Adrenal gland (tissue), 12 donors: ENCODE measurements around the gene YWHAB. TPM values are rescaled to one million over a fixed set of nuclear protein-coding genes. Genes with fewer than 3 reads are reported as not detected.
"Not testable (repeated sequence)": the region's sequence is repeated elsewhere in the genome, so short reads cannot be mapped to it uniquely, and the experiment has no call there.

Source experiments
- DNase-seq, 7 donors: peaks; one replicate each; pipeline ENCODE4 v3.0.0-alpha.2; 2019 to 2020
- H3K27ac ChIP-seq, 5 donors: fragments of 200-600 bp; sonication (generic) in 4 of 5; 1 replicate in 3 of 5; 2 replicates in 2 of 5; pipeline versions ENCODE4 v1.5.1 to v1.8.0; 2016 to 2020; ENCODE audit warnings: mild to moderate bottlenecking in 1 of 5
- H3K27me3 ChIP-seq: fragments of 200-600 bp; 2 replicates; pipeline ENCODE4 v1.8.0; 2021
- H3K36me3 ChIP-seq, 2 donors: fragments of 200-600 bp; replicated peaks in 1 of 2; 1 replicate in 1 of 2; 2 replicates in 1 of 2; pipeline versions ENCODE4 v1.5.1 to v1.8.0; 2018 to 2022
- H3K4me1 ChIP-seq, 2 donors: fragments of 200-600 bp; replicated peaks in 1 of 2; 1 replicate in 1 of 2; 2 replicates in 1 of 2; pipeline versions ENCODE4 v1.5.1 to v1.8.0; 2018 to 2021
- H3K4me3 ChIP-seq, 4 donors: fragments of 200-600 bp; sonication (generic) in 3 of 4; one replicate each; pipeline ENCODE4 v1.5.1; 2016 to 2018
- H3K9me3 ChIP-seq, 3 donors: fragments of 200-600 bp; sonication (generic) in 1 of 3; replicated peaks in 1 of 3; 1 replicate in 2 of 3; 2 replicates in 1 of 3; pipeline versions ENCODE4 v1.5.1 to v1.8.0; 2016 to 2021
- CTCF ChIP-seq, 6 experiments: fragments of 450-650 bp in 4 of 6; fragments of 200-600 bp in 2 of 6; sonication (generic) in 1 of 6; IDR thresholded peaks; 1 replicate in 5 of 6; 2 replicates in 1 of 6; pipeline versions ENCODE4 v1.5.1 to v1.8.0; 2016 to 2021; ENCODE audit warnings: antibody characterized with exemption in 6 of 6, mild to moderate bottlenecking in 2 of 6, moderate library complexity in 1 of 6
- POLR2A ChIP-seq, 2 donors: fragments of 450-650 bp; IDR thresholded peaks; one replicate each; pipeline ENCODE4 v1.6.1; 2017; ENCODE audit warnings: antibody characterized with exemption in 2 of 2, mild to moderate bottlenecking in 2 of 2, moderate library complexity in 1 of 2
- WGBS, 4 donors: extraction: QIAGEN DNeasy Blood & Tissue Kit in 2 of 4; methylation state at CpG; one replicate each; pipeline versions ENCODE4 v1.1.5 to v1.1.7; 2013 to 2017; 5-methylcytosine and 5-hydroxymethylcytosine counted together
- intact Hi-C, 2 donors: fragments of 100-400 bp; cut with DNase I; formaldehyde crosslinking; loops; one replicate each; pipeline versions ENCODE4 v1.14.1 to v1.15.0; 2022 to 2023
- polyA plus RNA-seq, 3 donors: library from polyadenylated mRNA; stranded (reverse); fragments of 200-250 nt in 2 of 3; fragments of 350-450 nt in 1 of 3; fragmentation: Illumina TruSeq in 1 of 3; extraction: RNeasy Lipid Tissue Mini Kit (QIAGEN cat#74804) in 1 of 3; gene quantifications; one replicate each; pipeline ENCODE4 v1.2.3, GENCODE V29; 2013 to 2014
- total RNA-seq, 9 donors: library from RNA; depleted of rRNA in 4 of 9; stranded (reverse); fragments of >200 nt in 4 of 9; fragments of 120-200 nt in 1 of 9; fragmentation: NEBNext Ultra II Directional in 1 of 9; extraction: Animal tissue kit (Norgen Biotek cat#: 25700) in 1 of 9; gene quantifications; one replicate each; pipeline versions ENCODE4 v1.1.0 to v1.2.4, GENCODE V29; 2013 to 2023
- donor health status: healthy with polysubstance abuse.
- donor health status: Bipolar disorder and iron deficiency.
- donor health status: DM: yes; HTN: yes; CAD: no.
- donor health status: DM: no; HTN: no; CAD: no.
- donor health status: DM: no; HTN: no; CAD: no.
- donor health status: DM: yes; HTN: yes; CAD: no.

The YWHAB gene
- total and polyA plus RNA-seq, 12 donors, result 53.1 to 293 (median 143) TPM

DNA sequence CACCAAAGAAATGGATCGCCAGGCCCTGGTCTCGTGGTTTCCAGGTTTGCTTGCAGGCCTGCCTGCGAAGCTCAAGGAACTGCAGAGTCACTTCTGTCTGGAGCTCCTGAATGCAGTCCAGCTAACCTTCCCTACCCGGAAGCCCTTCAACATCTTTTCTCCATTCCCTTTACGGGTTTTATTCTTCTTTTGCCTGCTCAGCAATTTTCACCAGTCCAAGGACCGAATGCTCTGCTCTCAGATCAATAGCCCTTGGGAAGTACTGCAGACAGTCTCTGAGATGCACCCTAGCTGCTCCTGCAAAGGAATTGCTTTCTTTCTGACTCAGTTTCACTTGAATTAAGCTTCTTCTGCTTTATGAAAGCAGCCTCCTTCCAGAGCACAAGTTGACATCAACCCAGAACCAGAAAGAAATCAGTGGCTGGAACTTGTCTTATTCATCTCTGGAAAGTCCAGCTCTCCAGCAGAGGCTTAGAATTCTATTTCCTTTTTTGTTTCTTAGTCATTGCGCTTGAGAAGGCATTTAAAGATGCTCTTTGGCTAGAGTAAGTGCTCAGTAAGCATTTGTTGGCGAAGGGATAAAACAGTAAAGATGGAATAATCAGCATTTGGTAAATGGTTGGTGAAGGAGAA lies 18.7 kb upstream of the YWHAB start:
- H3K27ac ChIP-seq, result no peak overlapping the region
- intact Hi-C loops, result loop anchor here (2.0 to 5.0 kb wide), 3 partner anchors 115 to 185 kb away; no protein-coding TSS in a partner anchor
- H3K27me3 ChIP-seq, result no peaks in the 10 kb centered on the region
- TF ChIP-seq POLR2A (IDR thresholded peaks at IDR 0.05) (no peak), CTCF (IDR thresholded peaks at IDR 0.05) (no peak)
- H3K4me3 ChIP-seq, result peak overlapping the region in 1 of 4 donors; percentile 23
- DNase-seq, result no peak
- no peaks in the 10 kb centered on the region for H3K36me3 ChIP-seq
- WGBS, 4 donors, result 66 to 76% (median 70%) methylated on average over 8 of the region's 8 CpGs
- peaks cover 0 to 16% of the 10 kb centered on the region in 2 donors for H3K4me1 ChIP-seq
- H3K9me3 ChIP-seq, result no peaks in the 10 kb centered on the region

GRCh38 chr20:44869471-44869870 lies 16.0 kb upstream of the YWHAB start:
- Histone ChIP-seq H3K4me3 (no peak overlapping the region), H3K36me3 (no peaks in the 10 kb centered on the region), H3K4me1 (peaks cover 0 to 5% of the 10 kb centered on the region in 2 donors), H3K9me3 (no peaks in the 10 kb centered on the region), H3K27ac (no peak overlapping the region), H3K27me3 (no peaks in the 10 kb centered on the region)
- intact Hi-C loops, result loop anchor here in 1 of 2 donors (5.0 kb wide), 2 partner anchors 117 to 187 kb away; no protein-coding TSS in a partner anchor
- no peak for DNase-seq
- 70 to 74% (median 72%) methylated on average over 5 of the region's 5 CpGs for WGBS, 4 donors
- TF ChIP-seq POLR2A (IDR thresholded peaks at IDR 0.05), result no peak
- no peak for TF ChIP-seq CTCF (IDR thresholded peaks at IDR 0.05)

GRCh38 chr20:44882360-44882759 lies 3.1 kb upstream of the YWHAB start:
- intact Hi-C loops, result not testable (repeated sequence)

GRCh38 chr20:44883214-44883902 lies 2.1 kb upstream of the YWHAB start:
- no peak for DNase-seq
- 85 to 90% (median 87%) methylated on average over 7 of the region's 7 CpGs for WGBS, 4 donors
- Histone ChIP-seq H3K27me3 (no peaks in the 10 kb centered on the region), H3K4me1 (peaks cover 17 to 24% of the 10 kb centered on the region in 2 donors), H3K27ac (no peak overlapping the region), H3K4me3 (no peak overlapping the region), H3K36me3 (no peaks in the 10 kb centered on the region), H3K9me3 (no peaks in the 10 kb centered on the region)
- TF ChIP-seq POLR2A (IDR thresholded peaks at IDR 0.05), result no peak
- no peak for TF ChIP-seq CTCF (IDR thresholded peaks at IDR 0.05)
- intact Hi-C loops, result no loop called here

More at GRCh38 chr20:44882360-44882759, 3.1 kb upstream of the YWHAB start:
- H3K9me3 ChIP-seq, H3K36me3 ChIP-seq, DNase-seq, H3K27ac ChIP-seq, H3K27me3 ChIP-seq, H3K4me3 ChIP-seq: not testable (repeated sequence)
- H3K4me1 ChIP-seq, result peaks cover 10 to 14% of the 10 kb centered on the region in 2 donors
- WGBS, 4 donors, result 82 to 89% (median 85%) methylated on average over 4 of the region's 4 CpGs
